SU-DHL-6 (cell line): ENCODE data around the gene PWP2.

Source experiments
- EZH2phosphoT487 ChIP-seq: fragments of 200-600 bp; sonication (generic), shearing (Covaris generic); conservative IDR thresholded peaks from 2 replicates; pipeline ENCODE4 v1.6.1; 2018; ENCODE audit warnings: mild to moderate bottlenecking, antibody characterized with exemption, low read length, moderate library complexity, mixed read lengths
- TF ChIP-seq, protein P1 (sequence below): fragments of 200-600 bp; sonication (generic); IDR thresholded peaks from one replicate; pipeline ENCODE4 v1.5.1; 2017; ENCODE audit warnings: antibody characterized with exemption, mild to moderate bottlenecking, low read length, moderate library complexity; ENCODE audit not compliant: insufficient read depth, poor library complexity, severe bottlenecking

DNA sequence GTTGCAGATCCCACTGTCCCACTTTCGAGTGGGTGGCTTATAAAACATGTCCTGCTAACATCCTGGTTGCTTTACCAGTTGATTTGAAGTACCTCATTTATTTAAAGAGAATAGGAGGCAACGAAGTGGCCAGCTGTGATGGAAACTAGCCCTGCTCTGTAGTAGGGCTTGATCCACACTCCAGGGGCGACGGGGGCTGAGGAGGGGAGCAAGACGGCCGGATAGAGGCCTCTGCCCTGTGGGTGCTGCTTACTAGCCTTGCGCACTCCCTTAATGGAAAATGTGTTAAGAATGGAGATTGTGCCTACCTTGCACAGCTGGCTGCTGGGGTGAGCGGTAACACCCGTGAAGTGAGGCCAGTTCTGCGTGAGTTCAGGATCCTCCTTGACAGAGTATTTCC, 41.1 kb upstream of the PWP2 start:
- TF ChIP-seq, protein P1, sequence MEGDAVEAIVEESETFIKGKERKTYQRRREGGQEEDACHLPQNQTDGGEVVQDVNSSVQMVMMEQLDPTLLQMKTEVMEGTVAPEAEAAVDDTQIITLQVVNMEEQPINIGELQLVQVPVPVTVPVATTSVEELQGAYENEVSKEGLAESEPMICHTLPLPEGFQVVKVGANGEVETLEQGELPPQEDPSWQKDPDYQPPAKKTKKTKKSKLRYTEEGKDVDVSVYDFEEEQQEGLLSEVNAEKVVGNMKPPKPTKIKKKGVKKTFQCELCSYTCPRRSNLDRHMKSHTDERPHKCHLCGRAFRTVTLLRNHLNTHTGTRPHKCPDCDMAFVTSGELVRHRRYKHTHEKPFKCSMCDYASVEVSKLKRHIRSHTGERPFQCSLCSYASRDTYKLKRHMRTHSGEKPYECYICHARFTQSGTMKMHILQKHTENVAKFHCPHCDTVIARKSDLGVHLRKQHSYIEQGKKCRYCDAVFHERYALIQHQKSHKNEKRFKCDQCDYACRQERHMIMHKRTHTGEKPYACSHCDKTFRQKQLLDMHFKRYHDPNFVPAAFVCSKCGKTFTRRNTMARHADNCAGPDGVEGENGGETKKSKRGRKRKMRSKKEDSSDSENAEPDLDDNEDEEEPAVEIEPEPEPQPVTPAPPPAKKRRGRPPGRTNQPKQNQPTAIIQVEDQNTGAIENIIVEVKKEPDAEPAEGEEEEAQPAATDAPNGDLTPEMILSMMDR = no peak
- TF ChIP-seq EZH2phosphoT487 = no peak
